SKM-1 (cell line): ENCODE data around the gene ARHGAP28.

Experiments used
- DNase-seq: peaks from one replicate; lab custom pipeline; 2025; ENCODE audit not compliant: unreplicated experiment; lab: John Stamatoyannopoulos, UW

Gene ARHGAP28

GRCh38 chr18:6731222-6731596 is 1.7 kb downstream of the ARHGAP28 start:
- DNase-seq = no peak

- no peak for DNase-seq
Measured at GRCh38 chr18:6732952-6733351, 3.4 kb downstream of the ARHGAP28 start.

GRCh38 chr18:6733758-6734157 is 4.2 kb downstream of the ARHGAP28 start:
- DNase-seq = no peak

- no peak for DNase-seq
Measured at GRCh38 chr18:6734726-6735430, 5.4 kb downstream of the ARHGAP28 start.

GRCh38 chr18:6737833-6738232 is 8.3 kb downstream of the ARHGAP28 start:
- no peak for DNase-seq

- DNase-seq = no peak
Measured at GRCh38 chr18:6738622-6739021, 9.1 kb downstream of the ARHGAP28 start.

- DNase-seq = no peak
Measured at GRCh38 chr18:6741232-6741663, 11.7 kb downstream of the ARHGAP28 start.

GRCh38 chr18:6741786-6742185 is 12.3 kb downstream of the ARHGAP28 start:
- no peak for DNase-seq

- no peak for DNase-seq
Measured at GRCh38 chr18:6743999-6744398, 14.5 kb downstream of the ARHGAP28 start.

GRCh38 chr18:6744816-6745455 is 15.4 kb downstream of the ARHGAP28 start:
- DNase-seq = no peak

- no peak for DNase-seq
Measured at GRCh38 chr18:6745504-6746031, 16.1 kb downstream of the ARHGAP28 start.

GRCh38 chr18:6746386-6746960 is 17.0 kb downstream of the ARHGAP28 start:
- no peak for DNase-seq

- no peak for DNase-seq
Measured at GRCh38 chr18:6747646-6748045, 18.1 kb downstream of the ARHGAP28 start.

- no peak for DNase-seq
Measured at GRCh38 chr18:6748241-6748640, 18.7 kb downstream of the ARHGAP28 start.

- DNase-seq = no peak
Measured at GRCh38 chr18:6750411-6750810, 20.9 kb downstream of the ARHGAP28 start.

- DNase-seq = no peak
Measured at GRCh38 chr18:6751222-6751621, 21.7 kb downstream of the ARHGAP28 start.

- no peak for DNase-seq
Measured at GRCh38 chr18:6752202-6752860, 22.8 kb downstream of the ARHGAP28 start.

GRCh38 chr18:6755107-6755506 is 25.6 kb downstream of the ARHGAP28 start:
- no peak for DNase-seq

- DNase-seq = no peak
Measured at GRCh38 chr18:6757931-6758330, 28.4 kb downstream of the ARHGAP28 start.

GRCh38 chr18:6759579-6759978 is 30.1 kb downstream of the ARHGAP28 start:
- no peak for DNase-seq

GRCh38 chr18:6763524-6763923 is 34.0 kb downstream of the ARHGAP28 start:
- no peak for DNase-seq

- DNase-seq = no peak
Measured at GRCh38 chr18:6764382-6764781, 34.9 kb downstream of the ARHGAP28 start.
